Activated T-helper 17 cell treated with anti-CD3 and anti-CD28 coated beads, Interleukin-2, amount 50 U/mL, for 72 hours (primary cell): Measurements from ENCODE around the gene AUTS2. TPM values are rescaled to one million over a fixed set of nuclear protein-coding genes. Genes with fewer than 3 reads are reported as not detected.

Experiments
- ATAC-seq: fragments of 150-1000 bp; cut with Tn5 transposase; replicated peaks from 2 replicates; pipeline ENCODE4 v1.10.0; 2021; ENCODE audit warnings: mild to moderate bottlenecking, moderate library complexity
- H3K27ac Mint-ChIP-seq: one replicate; pipeline ENCODE4 v1.8.0; 2022; ENCODE audit warnings: mixed read lengths
- H3K27me3 Mint-ChIP-seq: one replicate; pipeline ENCODE4 v1.8.0; 2022; ENCODE audit warnings: mixed read lengths
- H3K36me3 Mint-ChIP-seq: one replicate; pipeline ENCODE4 v1.8.0; 2022; ENCODE audit warnings: low read depth, mild to moderate bottlenecking, mixed read lengths
- H3K4me1 Mint-ChIP-seq: one replicate; pipeline ENCODE4 v1.8.0; 2022; ENCODE audit warnings: mixed read lengths
- H3K4me3 Mint-ChIP-seq: one replicate; pipeline ENCODE4 v1.8.0; 2022; ENCODE audit warnings: mild to moderate bottlenecking, mixed read lengths
- H3K9me3 Mint-ChIP-seq: one replicate; pipeline ENCODE4 v1.8.0; 2022; ENCODE audit warnings: mixed read lengths
- total RNA-seq, 2 donors: library from RNA; stranded (reverse); gene quantifications; one replicate each; pipeline ENCODE4 v1.2.3, GENCODE V29; 2022

Gene AUTS2
- total RNA-seq, 2 donors from 2014 or later, result 20.1 to 39.9 TPM

- Mint-ChIP-seq H3K9me3 (no peaks in the 10 kb centered on the region), H3K27me3 (no peaks in the 10 kb centered on the region), H3K4me1 (no peaks in the 10 kb centered on the region), H3K36me3 (no peaks in the 10 kb centered on the region), H3K27ac (no peak overlapping the region), H3K4me3 (no peak overlapping the region)
- ATAC-seq, result no peak
These were observed 27.0 kb downstream of the AUTS2 start for GRCh38 chr7:69625238-69625637.

GRCh38 chr7:69625798-69626197 is 27.5 kb downstream of the AUTS2 start:
- Mint-ChIP-seq H3K27me3 (no peaks in the 10 kb centered on the region), H3K36me3 (no peaks in the 10 kb centered on the region), H3K4me1 (no peaks in the 10 kb centered on the region), H3K4me3 (no peak overlapping the region), H3K27ac (no peak overlapping the region), H3K9me3 (no peaks in the 10 kb centered on the region)
- no peak for ATAC-seq

- Mint-ChIP-seq H3K27ac (no peak overlapping the region), H3K36me3 (no peaks in the 10 kb centered on the region), H3K27me3 (peaks cover under 1% of the 10 kb centered on the region), H3K4me3 (no peak overlapping the region), H3K9me3 (no peaks in the 10 kb centered on the region), H3K4me1 (no peaks in the 10 kb centered on the region)
- ATAC-seq, result peak; percentile 83
These were observed 32.0 kb downstream of the AUTS2 start for GRCh38 chr7:69630292-69630691.

- no peaks in the 10 kb centered on the region for H3K36me3 Mint-ChIP-seq
- H3K27me3 Mint-ChIP-seq, result peaks cover 3% of the 10 kb centered on the region
- H3K27ac Mint-ChIP-seq, result no peak overlapping the region
- no peak overlapping the region for H3K4me3 Mint-ChIP-seq
- H3K4me1 Mint-ChIP-seq, result no peaks in the 10 kb centered on the region
- no peaks in the 10 kb centered on the region for H3K9me3 Mint-ChIP-seq
- ATAC-seq, result no peak
These were observed 32.9 kb downstream of the AUTS2 start for GRCh38 chr7:69631131-69631530.

- no peak for ATAC-seq
- no peaks in the 10 kb centered on the region for H3K9me3 Mint-ChIP-seq
- no peak overlapping the region for H3K4me3 Mint-ChIP-seq
- H3K4me1 Mint-ChIP-seq, result no peaks in the 10 kb centered on the region
- no peaks in the 10 kb centered on the region for H3K36me3 Mint-ChIP-seq
- peaks cover 3% of the 10 kb centered on the region for H3K27me3 Mint-ChIP-seq
- no peak overlapping the region for H3K27ac Mint-ChIP-seq
These were observed 34.0 kb downstream of the AUTS2 start for GRCh38 chr7:69632280-69632679.

GRCh38 chr7:69633122-69633831 is 35.0 kb downstream of the AUTS2 start:
- Mint-ChIP-seq H3K4me3 (no peak overlapping the region), H3K27me3 (peaks cover 3% of the 10 kb centered on the region), H3K4me1 (no peaks in the 10 kb centered on the region), H3K27ac (no peak overlapping the region), H3K9me3 (no peaks in the 10 kb centered on the region), H3K36me3 (no peaks in the 10 kb centered on the region)
- ATAC-seq, result no peak

GRCh38 chr7:69635555-69636185 is 37.4 kb downstream of the AUTS2 start:
- Mint-ChIP-seq H3K4me3 (no peak overlapping the region), H3K9me3 (no peaks in the 10 kb centered on the region), H3K4me1 (no peaks in the 10 kb centered on the region), H3K27me3 (peaks cover 3% of the 10 kb centered on the region), H3K27ac (no peak overlapping the region), H3K36me3 (no peaks in the 10 kb centered on the region)
- ATAC-seq, result no peak

GRCh38 chr7:69638674-69639073 is 40.4 kb downstream of the AUTS2 start:
- Mint-ChIP-seq H3K36me3 (no peaks in the 10 kb centered on the region), H3K4me3 (no peak overlapping the region), H3K9me3 (no peaks in the 10 kb centered on the region), H3K27ac (no peak overlapping the region), H3K4me1 (no peaks in the 10 kb centered on the region), H3K27me3 (peaks cover 3% of the 10 kb centered on the region)
- ATAC-seq, result no peak

- Mint-ChIP-seq H3K27ac (no peak overlapping the region), H3K36me3 (no peaks in the 10 kb centered on the region), H3K4me3 (no peak overlapping the region), H3K9me3 (no peaks in the 10 kb centered on the region), H3K4me1 (no peaks in the 10 kb centered on the region), H3K27me3 (peaks cover 3% of the 10 kb centered on the region)
- ATAC-seq, result no peak
These were observed 41.9 kb downstream of the AUTS2 start for GRCh38 chr7:69640216-69640615.

GRCh38 chr7:69640925-69641594 is 42.8 kb downstream of the AUTS2 start:
- Mint-ChIP-seq H3K4me3 (no peak overlapping the region), H3K4me1 (no peaks in the 10 kb centered on the region), H3K36me3 (no peaks in the 10 kb centered on the region), H3K27ac (no peak overlapping the region), H3K9me3 (no peaks in the 10 kb centered on the region), H3K27me3 (no peaks in the 10 kb centered on the region)
- no peak for ATAC-seq

- H3K9me3 Mint-ChIP-seq, result no peaks in the 10 kb centered on the region
- no peak overlapping the region for H3K27ac Mint-ChIP-seq
- no peaks in the 10 kb centered on the region for H3K27me3 Mint-ChIP-seq
- H3K4me3 Mint-ChIP-seq, result no peak overlapping the region
- H3K36me3 Mint-ChIP-seq, result no peaks in the 10 kb centered on the region
- no peaks in the 10 kb centered on the region for H3K4me1 Mint-ChIP-seq
- no peak for ATAC-seq
These were observed 45.0 kb downstream of the AUTS2 start for GRCh38 chr7:69643265-69643664.

GRCh38 chr7:69643708-69644445 is 45.6 kb downstream of the AUTS2 start:
- no peak for ATAC-seq
- Mint-ChIP-seq H3K4me1 (no peaks in the 10 kb centered on the region), H3K36me3 (no peaks in the 10 kb centered on the region), H3K27me3 (no peaks in the 10 kb centered on the region), H3K9me3 (no peaks in the 10 kb centered on the region), H3K27ac (no peak overlapping the region), H3K4me3 (no peak overlapping the region)

- H3K36me3 Mint-ChIP-seq, result no peaks in the 10 kb centered on the region
- no peaks in the 10 kb centered on the region for H3K9me3 Mint-ChIP-seq
- no peaks in the 10 kb centered on the region for H3K4me1 Mint-ChIP-seq
- H3K27ac Mint-ChIP-seq, result no peak overlapping the region
- no peaks in the 10 kb centered on the region for H3K27me3 Mint-ChIP-seq
- H3K4me3 Mint-ChIP-seq, result no peak overlapping the region
- no peak for ATAC-seq
These were observed 47.4 kb downstream of the AUTS2 start for GRCh38 chr7:69645683-69646082.

- Mint-ChIP-seq H3K9me3 (no peaks in the 10 kb centered on the region), H3K27ac (no peak overlapping the region), H3K27me3 (no peaks in the 10 kb centered on the region), H3K36me3 (no peaks in the 10 kb centered on the region), H3K4me1 (no peaks in the 10 kb centered on the region), H3K4me3 (no peak overlapping the region)
- ATAC-seq, result peak; percentile 77
These were observed 52.9 kb downstream of the AUTS2 start for GRCh38 chr7:69651101-69651590.
